ENCODE measurements around the gene GLMP.

DNA sequence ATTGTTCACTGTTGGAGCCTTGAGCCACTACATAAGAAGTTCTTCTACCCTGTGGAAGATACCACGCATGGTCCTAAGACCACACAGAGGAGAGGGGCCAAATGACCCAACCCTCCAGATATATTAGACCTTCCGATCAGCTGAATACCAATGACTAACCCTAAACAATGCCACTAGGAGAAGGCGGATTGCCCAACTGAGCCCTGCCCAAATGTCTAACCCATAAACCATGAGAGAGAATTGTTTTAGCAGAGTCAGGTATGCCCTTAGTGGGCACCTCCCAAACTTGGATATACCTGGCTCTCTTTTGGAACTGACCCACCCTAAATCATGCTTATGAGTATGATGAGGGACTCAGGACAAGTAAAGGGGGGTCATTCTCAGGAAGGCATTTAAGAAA is 25.2 kb downstream of the GLMP start:
- TF ChIP-seq, protein P1, sequence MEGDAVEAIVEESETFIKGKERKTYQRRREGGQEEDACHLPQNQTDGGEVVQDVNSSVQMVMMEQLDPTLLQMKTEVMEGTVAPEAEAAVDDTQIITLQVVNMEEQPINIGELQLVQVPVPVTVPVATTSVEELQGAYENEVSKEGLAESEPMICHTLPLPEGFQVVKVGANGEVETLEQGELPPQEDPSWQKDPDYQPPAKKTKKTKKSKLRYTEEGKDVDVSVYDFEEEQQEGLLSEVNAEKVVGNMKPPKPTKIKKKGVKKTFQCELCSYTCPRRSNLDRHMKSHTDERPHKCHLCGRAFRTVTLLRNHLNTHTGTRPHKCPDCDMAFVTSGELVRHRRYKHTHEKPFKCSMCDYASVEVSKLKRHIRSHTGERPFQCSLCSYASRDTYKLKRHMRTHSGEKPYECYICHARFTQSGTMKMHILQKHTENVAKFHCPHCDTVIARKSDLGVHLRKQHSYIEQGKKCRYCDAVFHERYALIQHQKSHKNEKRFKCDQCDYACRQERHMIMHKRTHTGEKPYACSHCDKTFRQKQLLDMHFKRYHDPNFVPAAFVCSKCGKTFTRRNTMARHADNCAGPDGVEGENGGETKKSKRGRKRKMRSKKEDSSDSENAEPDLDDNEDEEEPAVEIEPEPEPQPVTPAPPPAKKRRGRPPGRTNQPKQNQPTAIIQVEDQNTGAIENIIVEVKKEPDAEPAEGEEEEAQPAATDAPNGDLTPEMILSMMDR (IDR thresholded peaks at IDR 0.05 in 4 of 5, conservative IDR thresholded peaks at IDR 0.05 in 1 of 5), result no peak
- no peak for TF ChIP-seq POLR2A (IDR thresholded peaks at IDR 0.05)
